Endothelial cell of umbilical vein (primary cell): ENCODE results near the gene IFT22. TPM values are rescaled to one million over a fixed set of nuclear protein-coding genes. Genes with fewer than 3 reads are reported as not detected.

Experiments used
- BruUV-seq: library from RNA; stranded (reverse); fragments of 400-500 nt; replicated peaks from 2 replicates; lab custom pipeline; 2021; lab: Mats Ljungman, UMichigan
- CTCF ChIA-PET: fragments of 300-600, 350-600 bp; sonication (Branson Sonifier 250); formaldehyde crosslinking; loops from one replicate; lab custom pipeline; 2021; ENCODE audit warnings: antibody characterized with exemption, inconsistent platforms; lab: Charles Lee
- POLR2A ChIA-PET: fragments of 300-600, 350-600 bp; sonication (Branson Sonifier 250); formaldehyde crosslinking; loops from one replicate; lab custom pipeline; 2021; ENCODE audit warnings: antibody characterized with exemption, inconsistent platforms; lab: Charles Lee
- DNase-seq: peaks from one replicate; pipeline ENCODE4 v3.0.0-alpha.2; 2011; ENCODE audit warnings: low read depth, low spot score
- FAIRE-seq: peaks from 2 replicates; lab custom pipeline; 2011; peaks lifted over from hg19 to GRCh38; lab: Jason Lieb, UNC
- H2AFZ ChIP-seq: 2 replicates; pipeline ENCODE4 v1.6.0; 2012; ENCODE audit warnings: low read depth, low read length, control low read depth, inconsistent platforms
- H3K27ac ChIP-seq: 2 replicates; pipeline ENCODE4 v1.5.1; 2011; ENCODE audit warnings: low read depth, mild to moderate bottlenecking, control low read depth, low read length, moderate library complexity; ENCODE audit not compliant: insufficient read depth
- H3K27me3 ChIP-seq, 2 experiments: 2 replicates each; pipeline versions ENCODE4 v1.6.0 to v1.6.1; 2011; ENCODE audit warnings: low read length in 2 of 2, mixed read lengths in 1 of 2; ENCODE audit not compliant: control insufficient read depth in 2 of 2, insufficient read depth in 2 of 2
- H3K36me3 ChIP-seq, 2 experiments: 2 replicates in 1 of 2; 3 replicates in 1 of 2; pipeline ENCODE4 v1.5.1; 2011; ENCODE audit warnings: low read length in 2 of 2, mild to moderate bottlenecking in 1 of 2, moderate library complexity in 1 of 2; ENCODE audit not compliant: control insufficient read depth in 2 of 2, insufficient read depth in 2 of 2; ENCODE audit errors: extremely low read depth in 1 of 2
- H3K4me1 ChIP-seq: 3 replicates; pipeline ENCODE4 v1.5.1; 2011; ENCODE audit warnings: mild to moderate bottlenecking, low read length; ENCODE audit not compliant: control insufficient read depth, insufficient read depth; ENCODE audit errors: extremely low read depth
- H3K4me2 ChIP-seq: 2 replicates; pipeline ENCODE4 v1.6.1; 2011; ENCODE audit warnings: low read length, control low read depth, mixed read lengths; ENCODE audit not compliant: insufficient read depth
- H3K4me3 ChIP-seq, 3 experiments: fragments of 200-600 bp in 1 of 3; sonication (generic), shearing (Covaris generic) in 1 of 3; replicated peaks in 1 of 3; 2 replicates each; pipeline ENCODE4 v1.5.1; 2011 to 2016; ENCODE audit warnings: control low read depth in 3 of 3, low read length in 3 of 3, mild to moderate bottlenecking in 2 of 3, inconsistent platforms in 1 of 3, low read depth in 1 of 3, moderate library complexity in 1 of 3; ENCODE audit not compliant: insufficient read depth in 1 of 3
- H3K79me2 ChIP-seq: 2 replicates; pipeline ENCODE4 v1.6.0; 2012; ENCODE audit warnings: low read length, inconsistent platforms; ENCODE audit not compliant: control insufficient read depth, insufficient read depth
- H3K9ac ChIP-seq: replicated peaks from 2 replicates; pipeline ENCODE3; 2011; ENCODE audit warnings: low read length, control low read depth; ENCODE audit not compliant: insufficient read depth; ENCODE audit errors: extremely low read depth
- H3K9me1 ChIP-seq: replicated peaks from 3 replicates; pipeline ENCODE4 v1.6.0; 2011; ENCODE audit warnings: mild to moderate bottlenecking, low read length; ENCODE audit not compliant: control insufficient read depth, insufficient read depth; ENCODE audit errors: extremely low read depth
- H3K9me3 ChIP-seq: replicated peaks from 2 replicates; pipeline ENCODE4 v1.5.1; 2012; ENCODE audit warnings: low read length, inconsistent platforms; ENCODE audit not compliant: control insufficient read depth, insufficient read depth
- H4K20me1 ChIP-seq: replicated peaks from 2 replicates; pipeline ENCODE3; 2011; ENCODE audit warnings: mild to moderate bottlenecking, low read length; ENCODE audit not compliant: control insufficient read depth, insufficient read depth; ENCODE audit errors: extremely low read depth
- EZH2 ChIP-seq: IDR thresholded peaks from 2 replicates; pipeline ENCODE4 v1.6.1; 2012; ENCODE audit warnings: borderline replicate concordance, low read depth, mild to moderate bottlenecking, moderate library complexity, low read length, inconsistent platforms; ENCODE audit not compliant: severe bottlenecking
- FOS ChIP-seq: IDR thresholded peaks from 2 replicates; pipeline ENCODE4 v1.6.1; 2011; ENCODE audit warnings: mild to moderate bottlenecking, low read length, moderate library complexity, borderline replicate concordance; ENCODE audit not compliant: insufficient read depth
- GATA2 ChIP-seq: IDR thresholded peaks from 2 replicates; pipeline ENCODE4 v1.7.0; 2011; ENCODE audit warnings: low read depth, mild to moderate bottlenecking, moderate library complexity, mixed read lengths, low read length; ENCODE audit not compliant: insufficient read length, insufficient read depth
- JUN ChIP-seq: IDR thresholded peaks from 2 replicates; pipeline ENCODE4 v1.6.1; 2011; ENCODE audit warnings: borderline replicate concordance, low read depth; ENCODE audit not compliant: insufficient read length, insufficient read depth
- MAX ChIP-seq: IDR thresholded peaks from 2 replicates; pipeline ENCODE4 v1.6.1; 2011; ENCODE audit not compliant: insufficient read depth, insufficient read length
- MYC ChIP-seq: IDR thresholded peaks from one replicate; pipeline ENCODE4 v1.6.1; 2011; ENCODE audit warnings: mild to moderate bottlenecking, low read depth, low read length
- POLR2A ChIP-seq: IDR thresholded peaks from 2 replicates; pipeline ENCODE4 v1.6.1; 2012; ENCODE audit warnings: low read depth, mild to moderate bottlenecking, control low read depth, low read length
- POLR2AphosphoS5 ChIP-seq: IDR thresholded peaks from 2 replicates; pipeline ENCODE4 v1.6.1; 2012; ENCODE audit warnings: low read depth, mild to moderate bottlenecking, control low read depth, low read length, moderate library complexity; ENCODE audit not compliant: insufficient read depth
- dilution Hi-C: fragments of 300-500 bp; cut with MboI; formaldehyde crosslinking; loops from one replicate; pipeline ENCODE4 v1.15.0; 2019; ENCODE audit warnings: low sequenced_read_pairs; ENCODE audit not compliant: extremely low pct_ligation_motif_present
- intact Hi-C: fragments of 100-400 bp; cut with micrococcal nuclease; formaldehyde crosslinking; loops from one replicate; pipeline ENCODE4 v1.10.0; 2022
- polyA plus RNA-seq, 4 experiments: library from polyadenylated mRNA; depleted of rRNA in 3 of 4; stranded (reverse) in 3 of 4; unstranded in 1 of 4; fragments of >200 nt; gene quantifications; 2 replicates each; pipeline versions ENCODE4 v1.2.1 to v1.2.3, GENCODE V29; 2011 to 2012; ENCODE audit warnings: missing spikeins in 1 of 4
- total RNA-seq: library from RNA; stranded (reverse); gene quantifications from 2 replicates; pipeline ENCODE4 v1.2.3, GENCODE V29; 2021
- TF ChIP-seq, protein P1 (sequence below), 2 donors: IDR thresholded peaks; 1 replicate in 1 of 2; 2 replicates in 1 of 2; pipeline ENCODE4 v1.5.1; 2011; ENCODE audit warnings: low read length in 2 of 2, mild to moderate bottlenecking in 2 of 2, moderate library complexity in 2 of 2, control low read depth in 1 of 2, inconsistent platforms in 1 of 2, low read depth in 1 of 2; ENCODE audit not compliant: insufficient read depth in 1 of 2; ENCODE audit errors: extremely low read depth in 1 of 2

The IFT22 gene
- total and polyA plus RNA-seq, 2 donors (not counting 3 experiments of a cell fraction or from before 2014, with no cell fraction given), result 26.3 to 28.7 TPM

DNA sequence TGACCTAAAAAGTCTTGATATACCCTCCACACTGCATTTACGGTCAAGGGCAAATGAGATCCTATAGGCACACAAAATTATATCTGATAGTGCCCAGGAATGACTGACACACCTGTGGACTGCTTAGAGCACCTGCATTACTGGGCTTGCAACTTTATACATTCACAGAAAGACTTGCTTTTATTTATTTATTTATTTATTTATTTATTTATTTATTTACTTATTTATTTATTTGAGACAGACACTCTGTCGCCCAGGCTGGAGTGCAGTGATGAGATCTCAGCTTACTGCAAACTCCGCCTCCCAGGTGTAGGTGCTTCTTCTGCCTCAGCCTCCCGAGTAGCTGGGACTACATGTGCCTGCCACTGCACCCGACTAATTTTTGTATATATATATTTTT is 6.5 kb upstream of the IFT22 start:
- Histone ChIP-seq H3K9ac (no peak overlapping the region), H3K27ac (no peak overlapping the region), H3K9me1 (no peaks in the 10 kb centered on the region), H3K36me3 (no peaks in the 10 kb centered on the region), H4K20me1 (no peaks in the 10 kb centered on the region), H3K4me2 (no peak overlapping the region), H3K4me3 (no peak overlapping the region), H3K9me3 (no peaks in the 10 kb centered on the region), H3K27me3 (peaks cover 0 to 2% of the 10 kb centered on the region in 2 experiments), H3K79me2 (no peaks in the 10 kb centered on the region), H3K4me1 (no peaks in the 10 kb centered on the region), H2AFZ (no peak overlapping the region)
- BruUV-seq, result no TSS peak
- no peak for TF ChIP-seq GATA2
- TF ChIP-seq POLR2A, result no peak
- no peak for TF ChIP-seq MAX
- no peak for TF ChIP-seq FOS
- TF ChIP-seq, protein P1, sequence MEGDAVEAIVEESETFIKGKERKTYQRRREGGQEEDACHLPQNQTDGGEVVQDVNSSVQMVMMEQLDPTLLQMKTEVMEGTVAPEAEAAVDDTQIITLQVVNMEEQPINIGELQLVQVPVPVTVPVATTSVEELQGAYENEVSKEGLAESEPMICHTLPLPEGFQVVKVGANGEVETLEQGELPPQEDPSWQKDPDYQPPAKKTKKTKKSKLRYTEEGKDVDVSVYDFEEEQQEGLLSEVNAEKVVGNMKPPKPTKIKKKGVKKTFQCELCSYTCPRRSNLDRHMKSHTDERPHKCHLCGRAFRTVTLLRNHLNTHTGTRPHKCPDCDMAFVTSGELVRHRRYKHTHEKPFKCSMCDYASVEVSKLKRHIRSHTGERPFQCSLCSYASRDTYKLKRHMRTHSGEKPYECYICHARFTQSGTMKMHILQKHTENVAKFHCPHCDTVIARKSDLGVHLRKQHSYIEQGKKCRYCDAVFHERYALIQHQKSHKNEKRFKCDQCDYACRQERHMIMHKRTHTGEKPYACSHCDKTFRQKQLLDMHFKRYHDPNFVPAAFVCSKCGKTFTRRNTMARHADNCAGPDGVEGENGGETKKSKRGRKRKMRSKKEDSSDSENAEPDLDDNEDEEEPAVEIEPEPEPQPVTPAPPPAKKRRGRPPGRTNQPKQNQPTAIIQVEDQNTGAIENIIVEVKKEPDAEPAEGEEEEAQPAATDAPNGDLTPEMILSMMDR (IDR thresholded peaks at IDR 0.05; ENCODE audit: extremely low read depth in 1 of 2, insufficient read depth in 1 of 2, low read depth in 1 of 2, low read length in 2 of 2), result no peak
- TF ChIP-seq JUN, result no peak
- no peak for TF ChIP-seq MYC
- TF ChIP-seq EZH2, result no peak
- no peak for TF ChIP-seq POLR2AphosphoS5
- ChIA-PET CTCF (no interaction called here), POLR2A (no interaction called here)
- no peak for FAIRE-seq
- intact Hi-C loops (no loop called here), dilution Hi-C loops (no loop called here)
- no peak for DNase-seq
